LNCAP (cell line): ENCODE measurements around the gene PDE4D.
A peak's percentile ranks its signal among the peaks of the same experiment; 100 is the strongest.

Source experiments
- TF ChIP-seq, protein P1 (sequence below): fragments of 450-650 bp; IDR thresholded peaks from 2 replicates; pipeline ENCODE4 v1.5.1; 2017; ENCODE audit warnings: mild to moderate bottlenecking

PDE4D gene

DNA sequence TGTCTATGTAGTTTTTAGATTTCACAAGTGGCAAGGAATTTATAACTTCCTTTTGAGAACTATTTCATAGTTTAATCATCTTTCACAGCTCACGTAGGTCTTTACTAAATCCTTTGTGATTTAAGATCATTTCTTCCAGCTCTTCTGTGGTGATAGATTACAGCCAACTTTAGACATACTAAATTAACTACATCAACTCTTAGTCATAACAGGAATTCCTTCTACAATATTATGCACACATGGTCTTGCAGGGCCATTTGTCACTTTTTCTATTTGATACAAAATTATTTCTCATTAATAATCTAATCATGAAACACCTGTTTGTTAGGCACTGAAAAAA lies 208.4 kb downstream of the PDE4D start:
- TF ChIP-seq, protein P1, sequence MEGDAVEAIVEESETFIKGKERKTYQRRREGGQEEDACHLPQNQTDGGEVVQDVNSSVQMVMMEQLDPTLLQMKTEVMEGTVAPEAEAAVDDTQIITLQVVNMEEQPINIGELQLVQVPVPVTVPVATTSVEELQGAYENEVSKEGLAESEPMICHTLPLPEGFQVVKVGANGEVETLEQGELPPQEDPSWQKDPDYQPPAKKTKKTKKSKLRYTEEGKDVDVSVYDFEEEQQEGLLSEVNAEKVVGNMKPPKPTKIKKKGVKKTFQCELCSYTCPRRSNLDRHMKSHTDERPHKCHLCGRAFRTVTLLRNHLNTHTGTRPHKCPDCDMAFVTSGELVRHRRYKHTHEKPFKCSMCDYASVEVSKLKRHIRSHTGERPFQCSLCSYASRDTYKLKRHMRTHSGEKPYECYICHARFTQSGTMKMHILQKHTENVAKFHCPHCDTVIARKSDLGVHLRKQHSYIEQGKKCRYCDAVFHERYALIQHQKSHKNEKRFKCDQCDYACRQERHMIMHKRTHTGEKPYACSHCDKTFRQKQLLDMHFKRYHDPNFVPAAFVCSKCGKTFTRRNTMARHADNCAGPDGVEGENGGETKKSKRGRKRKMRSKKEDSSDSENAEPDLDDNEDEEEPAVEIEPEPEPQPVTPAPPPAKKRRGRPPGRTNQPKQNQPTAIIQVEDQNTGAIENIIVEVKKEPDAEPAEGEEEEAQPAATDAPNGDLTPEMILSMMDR: no peak

DNA sequence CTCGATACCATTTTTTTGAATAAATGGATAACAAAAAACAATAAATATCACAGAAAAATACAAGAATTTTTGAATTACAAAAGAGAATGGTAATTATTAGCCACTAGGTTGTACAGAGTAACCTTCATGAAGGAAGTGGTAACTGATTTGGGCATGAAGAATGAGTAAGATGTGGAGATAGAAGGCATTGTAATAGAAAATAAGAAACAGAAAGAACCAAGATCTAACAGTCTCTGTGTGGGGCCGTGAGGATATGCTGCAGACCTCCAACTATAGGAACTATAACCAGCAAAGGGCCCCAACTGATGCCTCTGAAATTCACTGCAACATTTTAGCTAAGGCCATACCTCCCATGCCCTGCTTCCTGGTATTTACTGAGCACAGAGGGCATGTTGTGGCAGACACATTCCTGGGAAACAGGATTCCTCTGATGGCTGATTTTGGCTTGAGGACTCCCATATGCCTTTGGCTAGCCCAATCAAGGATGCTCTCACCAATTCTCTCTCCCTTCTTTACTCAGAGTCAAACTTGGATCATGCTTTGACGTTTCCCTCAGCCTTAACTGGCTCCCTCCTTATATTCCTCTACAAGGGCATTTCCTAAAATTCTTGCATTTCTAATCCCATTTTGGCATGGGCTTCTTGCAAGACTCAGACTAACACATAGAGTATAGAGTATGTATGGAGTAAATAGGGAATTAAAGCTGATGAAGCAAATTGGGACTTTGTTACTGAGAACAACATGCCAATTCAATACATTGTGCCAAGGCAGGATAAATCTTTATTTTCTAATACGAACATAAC lies 208.9 kb downstream of the PDE4D start:
- TF ChIP-seq, protein P1: no peak

DNA sequence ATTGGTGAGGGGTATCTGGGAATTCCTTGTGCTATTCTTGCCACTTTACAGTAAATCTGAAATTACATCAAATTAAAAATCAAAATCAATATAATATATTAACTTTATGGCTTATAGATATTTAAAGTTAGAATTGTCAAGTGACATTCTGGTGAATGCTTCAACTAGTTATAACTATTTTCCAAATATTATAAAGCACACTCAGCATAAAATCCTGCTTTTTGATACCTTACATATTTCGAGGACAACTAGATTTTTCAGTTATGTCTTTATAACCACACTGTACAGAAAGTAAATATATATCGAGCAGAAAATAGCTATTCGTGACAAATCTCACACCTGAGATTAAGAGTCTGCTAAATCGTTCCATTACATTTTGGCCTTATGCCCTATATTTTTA lies 210.2 kb downstream of the PDE4D start:
- TF ChIP-seq, protein P1: no peak

DNA sequence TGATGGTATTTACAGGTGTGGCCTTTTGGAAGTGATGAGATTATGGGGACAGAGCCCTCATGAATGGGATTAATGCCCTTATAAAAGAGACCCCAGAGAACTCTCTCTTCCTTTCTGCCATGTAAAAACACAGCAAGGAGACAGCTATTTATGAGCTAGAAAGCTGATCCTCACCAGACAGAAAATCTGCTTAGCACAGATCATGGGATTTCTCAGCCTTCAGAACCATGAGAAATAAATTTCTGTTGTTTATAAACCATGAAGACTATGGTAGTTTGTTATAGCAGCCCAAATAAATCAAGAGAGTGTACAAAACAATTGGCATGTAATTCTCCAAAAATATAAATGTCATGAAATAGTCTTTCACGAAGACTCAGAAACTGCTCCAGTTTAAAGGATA lies 211.0 kb downstream of the PDE4D start:
- TF ChIP-seq, protein P1: no peak

DNA sequence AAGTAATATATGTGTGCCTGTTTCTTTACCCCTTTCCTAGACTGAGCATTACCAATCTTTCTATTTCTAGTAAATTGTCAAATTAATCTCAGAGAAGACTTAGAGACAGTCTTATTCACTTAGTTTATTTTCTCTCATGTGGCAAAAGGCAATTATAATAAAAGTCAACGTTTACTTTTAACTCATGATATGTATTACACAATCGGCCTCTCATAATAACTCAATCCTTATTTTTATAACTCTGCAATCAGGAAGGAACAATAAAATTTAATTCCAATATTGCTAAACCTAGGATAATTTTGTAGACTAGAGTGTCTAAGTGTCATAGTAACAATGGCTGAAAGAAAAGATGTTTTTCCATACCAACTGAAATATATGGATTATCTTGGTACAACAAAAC lies 214.6 kb downstream of the PDE4D start:
- TF ChIP-seq, protein P1: no peak

DNA sequence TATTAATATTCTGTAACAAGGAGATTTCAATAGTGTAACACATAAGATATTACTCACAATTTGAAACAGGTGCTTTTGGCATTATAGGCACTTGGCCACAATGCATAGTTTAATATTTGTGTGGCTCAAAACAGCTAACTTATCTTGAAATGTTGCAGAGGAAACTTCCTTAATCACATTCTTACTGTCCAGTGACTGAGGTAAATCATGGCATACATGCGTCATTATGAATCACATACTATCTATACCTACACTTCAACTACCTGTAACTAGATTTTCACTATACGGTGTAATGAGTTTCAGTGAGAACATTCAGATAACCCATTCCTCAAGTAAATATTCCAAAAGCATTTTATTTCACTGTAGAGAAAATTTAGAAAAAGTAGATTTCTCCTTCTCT lies 218.8 kb downstream of the PDE4D start:
- TF ChIP-seq, protein P1: no peak

DNA sequence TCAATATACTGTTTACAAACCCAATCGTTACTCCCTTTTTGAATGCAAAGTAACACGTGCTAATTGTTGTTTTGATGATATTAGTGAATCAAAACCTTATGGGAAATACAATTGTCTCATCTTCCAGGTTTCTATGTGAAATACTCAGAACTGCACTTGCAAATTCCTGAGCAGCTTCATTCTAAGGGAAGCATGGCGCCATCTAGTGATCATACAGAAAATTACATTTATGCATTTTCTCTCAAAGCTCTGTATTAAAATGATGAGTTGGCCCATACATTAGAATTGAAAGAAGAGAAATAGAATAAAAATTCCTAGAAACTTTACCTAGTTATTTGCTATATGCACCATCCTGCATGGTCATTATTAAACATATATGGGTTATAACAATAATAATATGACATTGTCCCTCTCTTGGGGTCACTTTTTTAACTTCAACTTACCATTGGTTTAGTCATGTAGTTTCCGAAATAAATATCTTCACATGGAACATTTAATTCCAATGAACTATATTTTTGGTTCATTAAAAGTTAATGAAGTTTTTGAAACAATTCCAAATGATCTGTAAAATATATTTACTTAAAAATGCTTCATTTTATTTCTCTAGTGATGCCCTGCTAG lies 220.0 kb downstream of the PDE4D start:
- TF ChIP-seq, protein P1: peak; percentile 82
